PC-9 (cell line): ENCODE results near the gene CTPS2. TPM values are rescaled to one million over a fixed set of nuclear protein-coding genes. Genes with fewer than 3 reads are reported as not detected.

Experiments used
- BruUV-seq: library from RNA; stranded (reverse); fragments of 400-500 nt; replicated peaks from 2 replicates; lab custom pipeline; 2021; lab: Mats Ljungman, UMichigan
- CTCF ChIA-PET: fragments of 300-600 bp; sonication (Branson Sonifier 250); formaldehyde crosslinking; loops from one replicate; lab custom pipeline; 2022; ENCODE audit warnings: antibody characterized with exemption; lab: Charles Lee
- POLR2A ChIA-PET: fragments of 300-600 bp; sonication (Branson Sonifier 250); formaldehyde crosslinking; loops from one replicate; lab custom pipeline; 2022; ENCODE audit warnings: antibody characterized with exemption; ENCODE audit not compliant: unreplicated experiment; lab: Charles Lee
- DNase-seq, 2 experiments: peaks; one replicate each; pipeline versions ENCODE4 v3.0.0 to v3.0.0-alpha.2; 2015 to 2022; ENCODE audit warnings: mixed read lengths in 1 of 2
- H2AFZ ChIP-seq: fragments of 200-600 bp; sonication (generic); 2 replicates; pipeline ENCODE4 v1.8.1; 2017; ENCODE audit warnings: antibody characterized with exemption
- H3F3A ChIP-seq: fragments of 200-600 bp; sonication (generic); 2 replicates; pipeline ENCODE4 v1.8.1; 2017; ENCODE audit warnings: antibody characterized with exemption, mild to moderate bottlenecking, low read depth; ENCODE audit not compliant: insufficient read depth
- H3K27ac ChIP-seq: fragments of 200-600 bp; sonication (generic); 2 replicates; pipeline ENCODE4 v1.6.1; 2016; ENCODE audit warnings: mixed run types
- H3K27me3 ChIP-seq: fragments of 200-600 bp; sonication (generic); 2 replicates; pipeline ENCODE4 v1.6.1; 2016; ENCODE audit warnings: low read depth, mixed run types; ENCODE audit not compliant: insufficient read depth
- H3K36me3 ChIP-seq: fragments of 200-600 bp; sonication (generic); 2 replicates; pipeline ENCODE4 v1.6.1; 2016; ENCODE audit warnings: low read depth, mixed run types
- H3K4me1 ChIP-seq: fragments of 200-600 bp; sonication (generic); replicated peaks from 2 replicates; pipeline ENCODE4 v1.6.1; 2016; ENCODE audit warnings: mixed run types; ENCODE audit not compliant: insufficient read depth
- H3K4me2 ChIP-seq: fragments of 200-600 bp; sonication (generic); 2 replicates; pipeline ENCODE4 v1.6.1; 2017; ENCODE audit warnings: mixed run types
- H3K4me3 ChIP-seq: fragments of 200-600 bp; sonication (generic); 2 replicates; pipeline ENCODE4 v1.6.1; 2016; ENCODE audit warnings: mixed run types
- H3K79me2 ChIP-seq: fragments of 200-600 bp; sonication (generic); 2 replicates; pipeline ENCODE4 v1.6.1; 2017; ENCODE audit warnings: low read depth, mixed run types
- H3K9me2 ChIP-seq: fragments of 200-600 bp; sonication (generic); 2 replicates; pipeline ENCODE4 v1.8.1; 2017; ENCODE audit warnings: mild to moderate bottlenecking; ENCODE audit not compliant: insufficient read depth
- H3K9me3 ChIP-seq: fragments of 200-600 bp; sonication (generic); 2 replicates; pipeline ENCODE4 v1.8.1; 2016; ENCODE audit warnings: low read depth; ENCODE audit not compliant: insufficient read depth
- H4K20me1 ChIP-seq: fragments of 200-600 bp; sonication (generic); 2 replicates; pipeline ENCODE4 v1.8.1; 2017; ENCODE audit not compliant: insufficient read depth
- CTCF ChIP-seq: fragments of 200-600 bp; sonication (generic); conservative IDR thresholded peaks from 2 replicates; pipeline ENCODE4 v1.6.1; 2017; ENCODE audit warnings: mixed run types, antibody characterized with exemption, mild to moderate bottlenecking, moderate library complexity
- EZH2 ChIP-seq: fragments of 200-600 bp; sonication (generic); IDR thresholded peaks from 2 replicates; pipeline ENCODE4 v1.8.0; 2017; ENCODE audit warnings: antibody characterized with exemption, low read depth
- intact Hi-C: fragments of 100-400 bp; cut with micrococcal nuclease; formaldehyde crosslinking; loops from one replicate; pipeline ENCODE4 v1.10.0; 2022; ENCODE audit not compliant: unreplicated experiment
- total RNA-seq: library from RNA; stranded (reverse); gene quantifications from 2 replicates; pipeline ENCODE4 v1.2.3, GENCODE V29; 2021

Gene CTPS2
- total RNA-seq, 1 experiment from 2014 or later = 15.8 TPM

DNA sequence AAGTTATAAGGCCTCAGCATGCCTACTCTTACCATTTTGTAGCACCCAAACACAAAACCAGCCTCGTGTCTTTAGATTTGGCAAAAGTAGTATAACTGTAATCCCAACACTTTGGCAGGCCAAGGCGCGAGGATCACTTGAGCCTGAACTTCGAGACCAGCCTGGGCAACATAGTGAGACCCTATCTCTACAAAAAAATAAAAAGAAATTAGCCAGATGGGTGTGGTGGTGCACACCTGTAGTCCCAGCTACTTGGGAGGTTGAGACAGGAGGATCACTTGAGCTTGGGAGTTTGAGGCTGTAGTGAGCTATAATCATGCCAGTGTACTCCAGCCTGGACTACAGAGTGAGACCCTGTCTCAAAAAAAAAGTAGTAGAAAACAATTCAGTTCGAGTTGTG, 24.6 kb upstream of the CTPS2 start:
- Histone ChIP-seq H2AFZ (no peak overlapping the region), H3K36me3 (no peaks in the 10 kb centered on the region; the same call in 1 of the 2 replicates), H3K4me1 (peaks cover 10% of the 10 kb centered on the region), H3K27ac (no peak overlapping the region), H3F3A (peaks cover 15% of the 10 kb centered on the region), H3K9me3 (no peaks in the 10 kb centered on the region), H4K20me1 (no peaks in the 10 kb centered on the region), H3K4me2 (no peak overlapping the region), H3K27me3 (no peaks in the 10 kb centered on the region), H3K79me2 (no peaks in the 10 kb centered on the region), H3K9me2 (no peaks in the 10 kb centered on the region), H3K4me3 (no peak overlapping the region)
- DNase-seq = no peak
- BruUV-seq = no TSS peak
- ChIA-PET POLR2A (no interaction called here), CTCF (no interaction called here)
- intact Hi-C loops = no loop called here
- TF ChIP-seq EZH2 = no peak
- no peak for TF ChIP-seq CTCF

DNA sequence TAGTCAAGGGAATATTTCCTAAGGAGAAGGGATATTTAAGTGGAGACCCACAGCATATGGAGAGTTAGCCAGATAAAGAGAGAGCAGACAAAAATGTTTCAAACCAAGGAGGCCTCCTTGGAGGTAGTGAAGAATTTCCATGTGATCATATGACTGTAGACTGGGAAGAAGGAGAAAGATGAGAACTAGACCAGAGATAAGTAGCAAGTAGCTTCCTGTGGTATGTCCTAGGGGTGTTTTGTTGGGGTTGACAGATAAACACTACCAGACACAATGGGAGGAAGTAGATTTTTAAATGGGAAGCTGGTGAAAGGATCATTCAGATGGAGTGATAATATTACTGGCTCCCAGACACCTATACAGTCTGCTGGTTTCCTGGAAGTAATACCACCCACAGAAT, 20.5 kb upstream of the CTPS2 start:
- no peak overlapping the region for H2AFZ ChIP-seq
- no peaks in the 10 kb centered on the region for H3F3A ChIP-seq
- H3K9me2 ChIP-seq = no peaks in the 10 kb centered on the region
- H3K27me3 ChIP-seq = no peaks in the 10 kb centered on the region
- DNase-seq = no peak
- H3K4me2 ChIP-seq = no peak overlapping the region
- H3K4me1 ChIP-seq = no peaks in the 10 kb centered on the region
- ChIA-PET CTCF (no interaction called here), POLR2A (no interaction called here)
- H4K20me1 ChIP-seq = no peaks in the 10 kb centered on the region
- H3K79me2 ChIP-seq = peaks cover 11% of the 10 kb centered on the region; the same call in 1 of the 2 replicates
- no peak overlapping the region for H3K27ac ChIP-seq
- no TSS peak for BruUV-seq
- no peak for TF ChIP-seq EZH2
- no peak for TF ChIP-seq CTCF
- intact Hi-C loops = no loop called here
- no peak overlapping the region for H3K4me3 ChIP-seq
- H3K9me3 ChIP-seq = no peaks in the 10 kb centered on the region
- H3K36me3 ChIP-seq = no peaks in the 10 kb centered on the region; the same call in 1 of the 2 replicates

DNA sequence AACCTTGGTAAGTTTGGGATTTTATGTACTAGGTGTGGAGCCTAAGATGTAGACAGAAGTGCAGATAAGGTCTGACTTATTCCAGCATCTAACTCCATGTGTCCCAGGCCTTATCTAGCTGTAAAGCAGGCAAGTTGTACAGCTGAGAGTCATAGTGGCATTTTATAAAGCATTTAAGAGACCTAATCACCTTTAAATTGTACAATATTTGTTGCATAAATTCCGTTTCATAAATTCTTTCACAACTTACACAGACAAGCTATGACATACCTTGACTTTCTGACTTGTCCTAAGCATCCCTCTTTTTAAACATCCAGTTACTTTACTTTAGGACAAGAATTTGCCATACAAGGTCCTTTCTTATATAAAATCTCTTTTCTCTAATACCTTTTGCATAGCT, 18.0 kb upstream of the CTPS2 start:
- Histone ChIP-seq H3K4me3 (no peak overlapping the region), H3K27me3 (no peaks in the 10 kb centered on the region), H3K9me2 (no peaks in the 10 kb centered on the region), H3K4me1 (no peaks in the 10 kb centered on the region), H4K20me1 (no peaks in the 10 kb centered on the region), H3K9me3 (no peaks in the 10 kb centered on the region), H3K27ac (no peak overlapping the region), H3K4me2 (no peak overlapping the region), H3K36me3 (no peaks in the 10 kb centered on the region), H3K79me2 (peaks cover 28% of the 10 kb centered on the region; the same call in 1 of the 2 replicates), H2AFZ (no peak overlapping the region), H3F3A (no peaks in the 10 kb centered on the region)
- ChIA-PET POLR2A (interaction anchor here (0.7 kb wide), 1 partner anchor 78 kb away, joined by 3 read pairs; no protein-coding TSS in a partner anchor), CTCF (no interaction called here)
- intact Hi-C loops = no loop called here
- no peak for DNase-seq
- TF ChIP-seq EZH2 (no peak), CTCF (no peak)
- BruUV-seq = no TSS peak
